Left kidney (tissue), 8 donors: Measurements from ENCODE around the gene NCAPG. TPM values are rescaled to one million over a fixed set of nuclear protein-coding genes. Genes with fewer than 3 reads are reported as not detected.

Experiments used
- DNase-seq: peaks from one replicate; pipeline ENCODE4 v3.0.0-alpha.2; 2013
- long read RNA-seq, 8 donors: transcript quantifications; one replicate each; lab custom pipeline, GENCODE V29; 2026
- polyA plus RNA-seq: library from polyadenylated mRNA; unstranded; fragments of 120-200 nt; gene quantifications from one replicate; pipeline ENCODE4 v1.2.1, GENCODE V29; 2013; ENCODE audit not compliant: insufficient read length

Gene NCAPG
- polyA plus RNA-seq: 48.2 TPM
- long read RNA-seq, donor 1, full-length matches to known transcripts: 6 of 6 reads
- long read RNA-seq, donor 1, partial matches to known transcripts: 0 of 6 reads
- long read RNA-seq, donor 1, other reads (novel, unspliced or antisense): 0 of 6 reads
- long read RNA-seq, donor 2, full-length matches to known transcripts: 2 of 10 reads
- long read RNA-seq, donor 2, partial matches to known transcripts: 8 of 10 reads
- long read RNA-seq, donor 2, other reads (novel, unspliced or antisense): 0 of 10 reads
- long read RNA-seq, donor 3, partial matches to known transcripts: 10 of 12 reads
- long read RNA-seq, donor 3, other reads (novel, unspliced or antisense): 0 of 12 reads
- long read RNA-seq, donor 4, partial matches to known transcripts: 0 of 2 reads
- long read RNA-seq, donor 4, other reads (novel, unspliced or antisense): 0 of 2 reads
- long read RNA-seq, donor 5, full-length matches to known transcripts: 3 of 12 reads
- long read RNA-seq, donor 5, partial matches to known transcripts: 9 of 12 reads
- long read RNA-seq, donor 5, other reads (novel, unspliced or antisense): 0 of 12 reads
- long read RNA-seq, donor 6, full-length matches to known transcripts: 3 of 3 reads
- long read RNA-seq, donor 6, partial matches to known transcripts: 0 of 3 reads
- long read RNA-seq, donor 6, other reads (novel, unspliced or antisense): 0 of 3 reads
- long read RNA-seq, donor 7, partial matches to known transcripts: 6 of 7 reads
- long read RNA-seq, donor 7, other reads (novel, unspliced or antisense): 0 of 7 reads
- long read RNA-seq, donor 8: 0 reads

DNA sequence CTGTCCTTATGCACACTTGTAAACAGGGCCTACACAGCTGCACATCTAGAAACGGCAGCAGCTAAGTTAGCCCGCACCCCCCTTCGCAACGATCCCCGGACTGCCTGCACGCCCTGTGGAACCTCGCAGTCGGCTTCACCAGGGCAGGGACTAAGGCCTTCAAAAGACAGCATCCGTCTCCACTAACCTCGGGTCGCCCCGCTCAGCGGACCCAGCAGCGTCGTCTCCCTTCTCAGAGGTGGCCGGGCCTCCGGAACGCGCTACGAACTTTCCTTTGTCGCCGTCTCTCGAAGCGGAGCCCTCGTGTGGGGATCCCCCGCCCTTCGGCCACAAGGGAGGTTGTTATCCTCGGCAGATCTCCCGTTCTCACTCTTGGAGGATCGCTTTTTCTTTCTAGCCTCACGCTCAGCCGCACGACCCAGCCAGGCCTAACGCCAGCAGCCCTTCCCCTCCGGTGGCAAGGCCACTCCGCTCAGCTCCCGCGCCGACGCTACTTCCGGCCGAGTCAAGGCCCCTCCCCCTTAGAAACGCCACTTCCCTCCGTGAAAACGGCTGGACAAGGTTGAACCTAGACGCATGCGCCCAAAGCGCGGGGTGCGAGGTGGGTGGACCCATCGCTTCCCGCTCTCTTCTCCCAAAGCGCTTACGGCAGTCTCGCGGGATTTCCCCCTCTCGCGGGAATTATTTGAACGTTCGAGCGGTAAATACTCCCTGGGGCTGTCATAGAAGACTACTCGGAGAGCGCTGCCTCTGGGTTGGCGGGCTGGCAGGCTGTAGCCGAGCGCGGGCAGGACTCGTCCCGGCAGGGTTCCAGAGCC lies at the start of gene NCAPG, which contains the start of gene DCAF16:
Gene NCAPG (plus strand): TSS at position 720 of the 818 bp plus-strand sequence. CDS start 99 bp downstream, outside the sequence.
Gene DCAF16 (minus strand): TSS at position 498 of the 818 bp plus-strand sequence. CDS start 6,616 bp downstream, outside the sequence.
- peak; percentile 99 for DNase-seq

GRCh38 chr4:17761062-17761461 lies 49.7 kb upstream of the NCAPG start:
- no peak for DNase-seq

- no peak for DNase-seq
These were observed 48.1 kb upstream of the NCAPG start for GRCh38 chr4:17762726-17763125.

- no peak for DNase-seq
These were observed 47.4 kb upstream of the NCAPG start for GRCh38 chr4:17763416-17763815.

- no peak for DNase-seq
These were observed 46.8 kb upstream of the NCAPG start for GRCh38 chr4:17763931-17764330.

GRCh38 chr4:17765514-17766286 lies 45.1 kb upstream of the NCAPG start:
- DNase-seq: no peak

DNA sequence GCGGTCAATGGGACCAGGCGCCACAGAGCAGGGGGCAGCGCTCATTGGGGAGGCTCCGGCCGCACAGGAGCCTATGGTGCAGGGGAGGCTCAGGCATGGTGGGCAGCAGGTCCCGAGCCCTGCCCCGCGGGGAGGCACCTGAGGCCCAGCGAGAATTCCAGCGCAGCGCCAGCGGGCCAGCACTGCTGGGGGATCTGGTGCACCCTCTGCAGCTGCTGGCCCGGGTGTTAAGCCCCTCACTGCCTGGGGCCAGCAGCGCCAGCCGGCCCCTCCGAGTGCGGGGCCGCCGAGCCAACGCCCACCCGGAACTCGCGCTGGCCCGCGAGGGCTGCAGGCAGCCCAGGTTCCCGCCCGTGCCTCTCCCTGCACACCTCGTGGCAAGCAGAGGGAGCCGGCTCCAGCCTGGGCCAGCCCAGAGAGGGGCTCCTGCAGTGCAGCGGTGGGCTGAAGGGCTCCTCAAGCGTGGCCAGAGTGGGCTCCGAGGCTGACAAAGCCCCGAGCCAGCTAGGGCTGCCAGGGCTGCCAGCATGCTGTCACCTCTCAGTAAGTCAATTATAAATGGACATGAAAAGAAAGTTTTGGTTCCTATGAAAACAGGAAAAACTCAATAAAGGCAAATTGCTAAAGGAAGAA lies 43.8 kb upstream of the NCAPG start:
- no peak for DNase-seq

DNA sequence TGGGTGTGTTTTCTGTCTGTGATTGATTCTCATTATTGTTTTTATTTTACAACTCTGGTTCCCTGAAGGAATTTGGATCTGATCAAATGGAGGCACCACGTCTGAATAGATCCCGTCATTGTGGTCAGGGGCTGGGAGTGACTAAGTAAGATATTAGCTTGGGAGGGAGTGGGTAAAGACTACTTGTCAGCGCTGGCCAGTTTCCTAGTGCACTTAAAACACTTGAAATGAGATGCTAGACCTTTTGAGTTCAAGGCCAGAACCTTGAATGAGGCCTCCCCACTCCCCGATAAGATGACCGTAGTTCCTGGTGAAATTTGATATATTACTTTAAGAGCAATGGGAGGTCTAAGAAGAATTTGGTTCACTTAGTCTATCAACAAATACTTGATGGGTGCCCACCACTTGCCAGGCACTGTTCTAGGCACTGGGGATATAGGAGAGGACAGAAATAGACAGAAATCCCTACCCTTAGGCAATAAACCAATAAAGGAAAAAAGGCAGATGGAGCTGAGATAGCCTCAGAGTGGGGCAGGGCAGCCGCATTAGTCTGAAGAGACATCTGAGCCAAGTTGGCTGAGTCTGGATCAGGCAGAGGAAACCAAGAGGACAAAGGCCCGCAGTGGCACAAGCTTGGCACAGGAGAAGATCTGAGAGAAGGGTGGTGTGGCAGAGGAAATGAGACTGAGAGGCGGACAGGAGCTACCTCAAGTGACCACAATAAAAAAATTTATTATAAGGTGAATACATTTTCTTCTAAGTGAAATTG lies 41.2 kb upstream of the NCAPG start:
- DNase-seq: no peak

DNA sequence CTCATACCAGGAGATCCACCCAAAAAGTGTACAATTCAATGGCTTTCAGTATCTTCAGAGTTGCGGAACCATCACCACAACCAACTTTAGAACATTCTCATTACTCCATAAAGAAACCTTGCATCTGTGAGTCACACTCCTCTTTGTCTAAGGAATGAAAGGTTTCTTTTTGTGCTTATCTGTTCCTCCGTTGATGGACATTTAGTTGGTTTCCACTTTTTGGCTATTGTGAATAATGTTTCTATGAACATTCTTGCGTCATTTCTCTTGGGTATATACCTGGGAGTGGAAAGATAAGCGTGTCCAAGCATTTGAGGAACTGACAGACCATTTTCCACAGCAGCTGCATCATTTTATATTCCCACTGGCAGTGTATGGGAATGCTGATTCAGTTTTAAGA lies 39.9 kb upstream of the NCAPG start:
- no peak for DNase-seq

- DNase-seq: no peak
These were observed 39.4 kb upstream of the NCAPG start for GRCh38 chr4:17771284-17771908.

DNA sequence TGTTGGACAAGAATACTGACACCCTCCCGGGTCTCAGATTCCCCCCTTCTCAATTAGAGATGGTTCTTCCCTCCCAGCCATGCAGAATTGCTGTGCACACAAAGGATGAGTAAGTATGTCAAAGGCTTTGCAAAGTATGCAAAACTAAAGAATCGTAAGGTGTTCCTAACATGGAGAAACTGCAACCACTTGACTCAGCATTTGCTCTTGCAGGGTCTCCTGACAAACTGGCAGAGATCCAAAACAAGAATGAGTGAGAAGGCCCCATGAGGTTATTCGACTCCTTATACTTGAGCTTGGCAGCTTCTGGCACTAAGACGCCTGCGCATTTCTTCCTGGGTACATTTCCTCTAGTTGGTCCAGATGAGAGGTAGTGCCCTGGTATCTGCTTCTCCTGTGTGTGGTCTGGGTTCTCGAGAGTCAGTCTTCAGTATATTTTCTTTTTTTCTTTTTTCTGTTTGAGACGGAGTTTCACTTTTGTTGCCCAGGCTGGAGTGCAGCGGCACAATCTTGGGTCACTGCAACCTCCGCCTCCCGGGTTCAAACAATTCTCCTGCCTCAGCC lies 37.6 kb upstream of the NCAPG start:
- DNase-seq: no peak

DNA sequence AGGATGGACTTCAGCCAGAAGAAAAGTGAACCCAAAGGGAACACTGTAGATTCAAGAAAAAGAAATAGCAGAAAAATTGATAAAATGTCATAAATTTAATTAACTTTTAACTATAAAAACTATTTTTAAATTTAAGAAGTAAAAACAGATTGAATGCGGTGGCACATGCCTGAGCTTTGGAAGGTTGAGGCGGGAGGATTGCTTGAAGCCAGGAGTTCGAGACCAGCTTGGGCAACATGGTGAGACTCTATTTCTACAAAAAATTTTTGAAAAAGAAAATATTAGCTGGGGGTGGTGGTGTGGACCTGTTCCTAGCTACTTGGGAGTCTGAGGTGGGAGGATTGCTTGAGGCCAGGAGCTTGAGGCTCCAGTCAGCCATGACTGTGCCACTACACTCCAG lies 32.3 kb upstream of the NCAPG start:
- DNase-seq: no peak

DNA sequence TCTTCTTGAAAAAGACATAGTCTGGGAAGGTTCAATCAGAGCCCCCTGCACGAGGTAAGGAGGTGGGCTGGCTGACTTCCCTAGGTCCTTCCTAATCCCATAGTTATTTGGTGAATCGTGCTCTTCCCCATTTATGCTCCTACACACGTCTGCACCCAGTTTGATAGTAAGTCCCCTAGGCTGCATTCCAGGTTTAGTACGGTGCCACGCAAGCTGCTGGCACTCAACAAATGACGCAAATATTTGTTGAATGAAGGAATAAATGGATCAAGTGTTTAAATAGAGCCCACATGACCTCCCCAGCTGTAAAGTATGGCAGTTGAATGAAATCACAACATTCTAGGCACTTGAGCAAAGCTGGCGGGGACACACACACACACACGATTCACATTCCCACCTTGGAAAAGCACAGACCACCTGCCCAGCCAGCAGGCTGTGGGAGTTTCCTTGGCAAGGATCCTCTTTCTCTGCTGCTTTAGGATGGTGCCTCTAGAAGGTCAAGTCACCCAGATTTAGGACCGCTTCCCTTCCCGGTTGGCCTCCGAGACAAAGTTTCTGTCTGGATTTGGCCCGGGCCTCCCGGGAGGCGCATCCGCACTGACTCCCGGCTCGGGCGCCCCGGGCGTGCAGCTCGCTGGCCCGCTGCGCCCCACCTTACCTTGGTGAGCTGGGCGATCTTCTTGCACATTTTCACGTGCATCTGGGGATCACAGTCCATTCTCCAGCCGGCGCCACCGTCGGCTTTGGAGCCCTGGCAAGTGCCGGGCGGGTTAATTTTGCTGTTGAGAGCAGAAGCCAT lies 30.1 kb upstream of the NCAPG start:
- DNase-seq: no peak

DNA sequence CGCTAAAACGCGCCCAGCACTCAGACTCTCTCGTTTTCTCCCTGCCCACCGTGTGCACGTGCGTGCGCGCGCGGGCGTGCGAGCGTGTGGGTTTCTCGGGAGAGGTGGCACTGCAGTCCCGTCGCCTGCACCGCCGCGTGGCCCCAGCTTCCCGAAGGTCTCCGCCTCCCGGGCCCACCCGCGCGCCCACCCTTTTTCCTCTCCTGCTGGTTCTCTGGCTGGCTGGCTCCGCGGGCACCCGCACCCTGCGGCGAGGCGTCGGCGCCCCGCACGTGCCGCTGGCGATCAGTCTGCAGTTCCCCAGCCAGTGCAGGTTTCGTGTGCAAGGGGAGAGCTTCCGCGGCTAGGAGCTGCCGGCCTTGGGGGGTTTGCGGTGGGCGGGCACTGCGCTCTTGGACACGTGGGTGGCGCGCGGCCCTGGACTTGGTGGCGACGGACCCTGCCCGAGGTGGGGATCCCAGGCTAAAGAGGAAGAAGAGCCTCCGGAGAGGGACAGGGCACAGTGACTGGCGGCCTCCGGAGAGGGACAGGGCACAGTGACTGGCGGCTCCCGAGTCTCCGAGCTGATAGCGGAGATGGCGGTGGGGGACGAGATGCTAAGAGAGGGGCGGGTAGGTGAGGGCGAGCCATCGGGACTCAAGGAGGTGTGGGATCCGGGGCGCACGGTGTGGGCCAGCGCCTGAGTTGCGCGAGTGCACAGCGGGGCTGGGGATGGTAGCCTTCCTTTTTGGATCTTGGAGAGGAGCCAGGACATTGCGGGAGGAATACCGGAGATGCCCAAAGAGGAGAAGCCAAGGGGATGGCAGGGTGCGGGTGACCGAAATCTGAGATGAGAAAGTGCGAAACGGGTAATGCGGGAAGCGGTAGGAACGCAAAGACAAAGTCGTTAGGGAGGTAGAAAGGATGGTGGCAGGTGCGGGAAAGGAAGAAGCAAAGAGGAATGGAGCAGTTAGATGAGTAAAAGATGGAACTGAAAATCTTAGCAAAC lies 29.2 kb upstream of the NCAPG start, which contains the start of gene FAM184B:
Gene FAM184B (minus strand): TSS at position 322 of the 988 bp plus-strand sequence. CDS start 322 bp downstream, outside the sequence.
- no peak for DNase-seq

DNA sequence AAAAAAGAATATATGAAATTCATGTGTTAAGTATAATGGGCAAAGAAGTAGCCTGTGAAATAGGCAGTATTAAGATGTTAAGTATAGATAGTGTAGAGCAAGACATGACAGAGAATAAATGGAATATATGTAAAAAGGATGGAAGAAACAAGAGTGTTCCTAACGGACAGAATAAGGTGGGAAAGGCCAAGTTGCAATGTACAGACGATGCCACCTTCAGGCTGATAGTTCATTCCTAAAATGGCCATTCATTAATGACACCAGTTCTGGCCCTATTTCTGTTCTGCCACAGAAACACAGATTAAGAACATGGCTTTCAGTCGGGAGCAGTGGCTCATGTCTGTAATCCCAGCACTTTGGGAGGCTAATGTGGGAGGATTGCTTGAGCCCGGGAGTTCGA lies 24.9 kb upstream of the NCAPG start:
- DNase-seq: no peak

- no peak for DNase-seq
These were observed 24.2 kb upstream of the NCAPG start for GRCh38 chr4:17786567-17786966.

- DNase-seq: no peak
These were observed 23.5 kb upstream of the NCAPG start for GRCh38 chr4:17787315-17787714.
